ENCODE measurements around the gene PLBD2. TPM values are rescaled to one million over a fixed set of nuclear protein-coding genes. Genes with fewer than 3 reads are reported as not detected.

Gene PLBD2
- total RNA-seq, 3 donors from 2014 or later = 15.4 to 59.8 (median 26.9) TPM

- Histone ChIP-seq H3K9me3 (no peaks in the 10 kb centered on the region), H3K4me1 (no peaks in the 10 kb centered on the region), H3K36me3 (no peaks in the 10 kb centered on the region), H3K4me3 (no peak overlapping the region), H3K27me3 (no peaks in the 10 kb centered on the region), H3K27ac (no peak overlapping the region)
- intact Hi-C loops (cut with DNase I; ENCODE audit: low total_unique reads) = no loop called here
- TF ChIP-seq POLR2A (IDR thresholded peaks at IDR 0.05) (no peak), POLR2AphosphoS5 (IDR thresholded peaks at IDR 0.05) (no peak), CTCF (IDR thresholded peaks at IDR 0.05) (no peak)
- DNase-seq (ENCODE audit: low spot score in 2 of 2) = no peak
Measured at GRCh38 chr12:113407931-113408600, 49.7 kb downstream of the PLBD2 start.

- Histone ChIP-seq H3K36me3 (no peaks in the 10 kb centered on the region), H3K27me3 (no peaks in the 10 kb centered on the region), H3K4me3 (no peak overlapping the region), H3K4me1 (no peaks in the 10 kb centered on the region), H3K27ac (no peak overlapping the region), H3K9me3 (no peaks in the 10 kb centered on the region)
- no peak for DNase-seq (ENCODE audit: low spot score in 2 of 2)
- intact Hi-C loops (cut with DNase I; ENCODE audit: low total_unique reads) = no loop called here
- TF ChIP-seq CTCF (IDR thresholded peaks at IDR 0.05) (no peak), POLR2A (IDR thresholded peaks at IDR 0.05) (no peak), POLR2AphosphoS5 (IDR thresholded peaks at IDR 0.05) (no peak)
Measured at GRCh38 chr12:113408756-113409298, 50.4 kb downstream of the PLBD2 start.

- TF ChIP-seq POLR2AphosphoS5 (IDR thresholded peaks at IDR 0.05) = no peak
- TF ChIP-seq CTCF (IDR thresholded peaks at IDR 0.05) = no peak
- TF ChIP-seq POLR2A (IDR thresholded peaks at IDR 0.05) = no peak
- no peak for DNase-seq (ENCODE audit: low spot score in 2 of 2)
- H3K4me3 ChIP-seq = no peak overlapping the region
- H3K27ac ChIP-seq = no peak overlapping the region
- H3K27me3 ChIP-seq = no peaks in the 10 kb centered on the region
- no peaks in the 10 kb centered on the region for H3K9me3 ChIP-seq
- no peaks in the 10 kb centered on the region for H3K36me3 ChIP-seq
- H3K4me1 ChIP-seq = no peaks in the 10 kb centered on the region
- intact Hi-C loops (cut with DNase I; ENCODE audit: low total_unique reads) = no loop called here
Measured at GRCh38 chr12:113409462-113410124, 51.2 kb downstream of the PLBD2 start.

- TF ChIP-seq POLR2AphosphoS5 (IDR thresholded peaks at IDR 0.05) (no peak), CTCF (IDR thresholded peaks at IDR 0.05) (no peak), POLR2A (IDR thresholded peaks at IDR 0.05) (no peak)
- Histone ChIP-seq H3K36me3 (no peaks in the 10 kb centered on the region), H3K4me3 (no peak overlapping the region), H3K4me1 (no peaks in the 10 kb centered on the region), H3K9me3 (no peaks in the 10 kb centered on the region), H3K27me3 (no peaks in the 10 kb centered on the region), H3K27ac (no peak overlapping the region)
- intact Hi-C loops (cut with DNase I; ENCODE audit: low total_unique reads) = no loop called here
- no peak for DNase-seq (ENCODE audit: low spot score in 2 of 2)
Measured at GRCh38 chr12:113413488-113413939, 55.1 kb downstream of the PLBD2 start.

- intact Hi-C loops (cut with DNase I; ENCODE audit: low total_unique reads) = no loop called here
- no peak overlapping the region for H3K4me3 ChIP-seq
- TF ChIP-seq POLR2A (IDR thresholded peaks at IDR 0.05) (no peak), POLR2AphosphoS5 (IDR thresholded peaks at IDR 0.05) (no peak), CTCF (IDR thresholded peaks at IDR 0.05) (no peak)
- no peak overlapping the region for H3K27ac ChIP-seq
- H3K36me3 ChIP-seq = no peaks in the 10 kb centered on the region
- no peaks in the 10 kb centered on the region for H3K4me1 ChIP-seq
- H3K9me3 ChIP-seq = no peaks in the 10 kb centered on the region
- H3K27me3 ChIP-seq = no peaks in the 10 kb centered on the region
- DNase-seq (ENCODE audit: low spot score in 2 of 2) = no peak
Measured at GRCh38 chr12:113414519-113415038, 56.2 kb downstream of the PLBD2 start.

Measured in breast epithelium (tissue), 4 donors.